ENCODE data around the gene C2orf49.

GRCh38 chr2:105329197-105329554, 8.2 kb upstream of the C2orf49 start:
- TF ChIP-seq EZH2 (IDR thresholded peaks at IDR 0.05; ENCODE audit: low read length, unreplicated experiment) (no peak), CTCF (conservative IDR thresholded peaks at IDR 0.05; ENCODE audit: low read depth, low read length) (no peak), EZH2phosphoT487 (IDR thresholded peaks at IDR 0.05; ENCODE audit: borderline replicate concordance, low read length) (no peak)

Measured in PC-3 (cell line).